ENCODE results near the gene LACTB.
A peak's percentile ranks its signal among the peaks of the same experiment; 100 is the strongest.
"Not testable (repeated sequence)": the region's sequence is repeated elsewhere in the genome, so short reads cannot be mapped to it uniquely, and the experiment has no call there.

LACTB gene

DNA sequence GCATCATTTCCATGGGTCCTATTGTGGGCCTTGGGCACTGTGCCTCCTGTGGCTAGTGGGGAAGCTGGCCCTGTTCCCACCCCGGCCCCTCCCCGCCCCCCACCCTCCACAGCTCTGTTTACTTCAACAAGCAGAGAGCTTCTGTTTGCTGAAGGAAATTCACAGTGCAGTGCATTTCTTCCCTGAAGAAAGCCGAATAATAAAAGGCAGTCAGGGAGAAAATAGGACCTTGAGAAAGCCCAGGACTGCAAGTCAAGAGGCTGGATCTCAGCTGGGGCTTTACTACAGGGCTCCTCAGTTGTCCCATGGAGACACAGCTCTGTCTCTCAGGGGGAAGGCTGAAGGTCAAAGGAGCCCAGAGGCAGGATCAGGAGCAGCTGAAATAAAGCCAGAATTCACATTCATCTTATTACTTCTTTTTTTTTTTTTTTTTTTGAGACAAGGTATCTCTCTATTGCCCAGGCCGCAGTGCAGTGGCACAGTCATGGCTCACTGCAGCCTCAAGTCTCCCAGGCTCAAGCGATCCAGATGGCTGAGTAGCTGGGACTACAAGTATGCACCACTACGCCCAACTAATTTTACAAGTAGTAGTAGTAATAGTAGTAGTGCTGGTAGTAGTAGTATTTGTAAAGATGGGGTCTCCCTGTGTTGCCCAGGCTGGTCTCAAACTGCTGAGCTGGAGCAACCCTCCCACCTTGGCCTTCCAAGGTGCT is 33.0 kb upstream of the LACTB start:
- H3K4me3 ChIP-seq (ENCODE audit: low read length), result no peak overlapping the region
- DNase-seq (ENCODE audit: low read depth, low spot score), result no peak

DNA sequence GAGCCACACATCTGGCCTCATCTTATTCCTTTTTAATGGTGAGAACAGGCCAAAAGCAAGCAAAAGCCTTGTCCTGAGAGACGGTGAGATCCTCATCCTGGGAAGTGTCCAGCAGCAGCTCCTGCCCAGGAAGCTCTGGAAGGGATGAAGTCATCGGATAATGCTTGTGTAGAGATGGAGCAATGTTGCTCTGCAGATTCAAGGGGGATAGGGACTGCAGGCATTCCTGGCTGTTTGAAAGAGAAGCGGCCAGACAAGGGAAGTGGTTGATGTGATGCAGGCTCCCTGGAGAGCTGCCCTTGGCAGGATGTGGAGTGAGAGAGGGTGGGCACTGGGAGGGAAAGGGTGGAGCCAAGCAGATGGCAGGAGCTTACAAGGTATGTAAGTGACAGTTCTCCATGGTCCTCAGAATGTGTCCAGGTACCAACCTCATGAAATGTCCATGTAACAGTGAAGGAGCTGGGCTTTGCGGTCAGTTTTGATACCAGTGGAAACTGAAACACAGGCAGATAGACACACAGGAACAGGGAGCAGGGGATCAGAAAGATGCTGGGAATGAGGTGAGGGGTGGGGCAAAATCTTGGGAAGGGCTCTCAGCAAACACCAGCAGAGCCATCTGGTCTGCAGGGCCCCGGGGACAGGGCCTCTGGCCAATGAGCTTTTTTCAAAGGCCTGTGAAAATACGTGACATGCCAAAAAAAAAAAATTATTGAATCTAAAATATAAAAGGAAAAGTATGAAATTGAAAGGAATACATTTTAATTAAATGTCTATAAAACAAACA is 32.2 kb upstream of the LACTB start:
- no peak overlapping the region for H3K4me3 ChIP-seq (ENCODE audit: low read length)
- DNase-seq (ENCODE audit: low read depth, low spot score), result peak; percentile 62

DNA sequence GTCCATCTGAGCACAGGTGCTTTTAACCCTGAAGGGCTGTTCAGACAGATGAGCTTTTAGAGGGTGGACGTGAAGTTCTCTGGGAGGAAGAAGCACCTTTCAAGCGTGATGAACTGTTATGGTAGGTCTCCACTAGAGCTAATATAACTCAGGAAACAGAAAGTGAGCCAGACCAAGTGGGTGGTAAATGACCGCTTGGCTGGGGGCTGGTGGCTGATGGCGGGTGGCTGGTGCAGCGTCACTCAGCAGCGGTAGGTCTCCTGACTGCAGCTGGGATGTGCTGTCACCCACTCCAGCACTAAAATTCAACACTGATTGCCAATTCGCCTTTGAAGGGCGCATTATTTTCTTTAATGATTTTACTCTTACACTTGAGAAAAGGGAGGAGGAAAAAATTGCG is 31.2 kb upstream of the LACTB start:
- no peak overlapping the region for H3K4me3 ChIP-seq (ENCODE audit: low read length)
- DNase-seq (ENCODE audit: low read depth, low spot score), result no peak

DNA sequence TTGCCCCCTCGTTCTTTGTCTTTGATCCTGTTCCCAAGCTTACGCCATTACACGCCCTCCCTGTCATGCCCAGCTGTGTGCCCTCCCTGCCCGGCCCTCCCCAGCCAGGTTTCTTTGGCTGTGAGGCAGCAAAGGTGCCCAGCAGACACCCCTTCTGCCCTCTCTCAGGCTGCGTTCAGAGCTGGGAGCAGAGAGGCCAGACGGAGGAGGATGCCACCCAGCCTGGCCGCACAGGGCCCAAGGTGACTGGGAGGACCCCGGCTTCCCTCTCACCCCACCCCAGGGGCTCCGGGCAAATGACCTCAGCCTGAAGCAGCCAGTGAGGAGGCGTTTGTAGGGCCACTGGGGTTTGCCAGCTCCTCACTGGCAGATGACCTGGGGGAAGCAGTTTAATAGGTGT is 30.8 kb upstream of the LACTB start:
- DNase-seq (ENCODE audit: low read depth, low spot score), result no peak
- H3K4me3 ChIP-seq (ENCODE audit: low read length), result no peak overlapping the region

DNA sequence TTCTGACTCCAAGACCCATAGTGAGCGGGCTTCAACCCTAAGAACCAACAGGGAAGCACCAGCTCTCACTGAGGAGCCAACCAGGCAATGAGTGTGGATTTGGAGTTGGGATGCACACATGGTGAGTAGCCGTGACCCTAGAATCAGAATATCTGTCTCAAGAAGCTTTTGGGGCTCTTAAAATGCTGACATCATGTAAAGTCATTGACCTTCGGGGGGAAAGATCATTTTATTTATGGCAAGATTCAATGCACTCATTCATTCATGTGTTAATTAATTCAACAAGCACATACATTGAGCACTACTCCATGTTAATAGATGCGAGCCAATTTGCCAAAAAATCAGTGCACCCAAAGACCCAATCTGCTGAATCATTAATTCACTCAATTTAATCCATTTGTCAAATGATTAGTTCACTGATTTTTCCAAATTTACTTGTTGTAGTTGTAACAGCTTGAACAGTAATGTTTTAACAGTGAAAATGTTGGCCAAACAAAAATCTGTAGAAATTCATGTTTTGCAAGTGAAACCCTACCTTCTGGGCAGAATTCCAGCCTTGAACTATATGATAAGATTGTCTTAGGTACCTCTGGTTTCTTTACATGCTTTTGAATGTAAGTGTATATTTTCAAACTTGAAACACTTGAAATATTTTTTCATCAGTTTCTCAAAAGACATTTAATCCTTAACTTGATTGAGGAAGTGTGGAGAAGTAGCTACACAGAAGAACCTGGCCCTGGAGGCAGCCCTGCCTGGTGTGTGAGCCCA is 29.8 kb upstream of the LACTB start:
- no peak for DNase-seq (ENCODE audit: low read depth, low spot score)
- H3K4me3 ChIP-seq (ENCODE audit: low read length), result no peak overlapping the region

DNA sequence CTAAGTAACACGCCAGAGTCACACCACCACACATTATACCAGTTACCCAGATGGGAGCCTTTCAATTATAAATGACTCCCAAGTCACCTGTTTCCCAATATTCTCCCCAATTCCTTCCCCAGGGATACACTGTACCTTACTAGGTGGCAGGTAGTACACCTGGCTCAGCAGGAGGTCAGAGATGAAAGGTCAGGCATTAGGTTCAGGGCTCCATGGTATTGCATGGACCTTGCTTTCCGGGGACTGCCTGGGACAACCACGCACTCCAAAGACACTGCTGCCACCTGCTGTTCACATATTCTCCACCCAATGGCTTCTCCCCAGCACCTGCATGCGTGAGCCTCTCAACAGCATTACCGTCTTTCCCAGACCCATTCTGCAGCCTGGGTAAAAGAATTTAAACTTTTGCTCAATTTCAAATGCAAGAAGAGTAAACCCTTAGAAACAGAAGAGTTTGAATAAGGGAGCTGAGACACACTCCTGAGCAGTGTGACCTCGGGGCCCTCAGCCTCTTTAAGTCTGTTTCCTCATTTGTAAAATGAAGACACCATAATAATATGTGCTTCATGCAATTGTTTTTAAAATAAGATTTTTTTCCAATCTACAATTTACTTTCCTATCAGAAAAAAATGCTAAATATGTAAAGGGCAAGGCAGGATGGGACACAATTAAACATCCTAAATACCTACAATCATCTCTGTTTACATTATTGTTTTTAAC is 28.0 kb upstream of the LACTB start:
- H3K4me3 ChIP-seq (ENCODE audit: low read length), result no peak overlapping the region
- DNase-seq (ENCODE audit: low read depth, low spot score), result peak; percentile 69

DNA sequence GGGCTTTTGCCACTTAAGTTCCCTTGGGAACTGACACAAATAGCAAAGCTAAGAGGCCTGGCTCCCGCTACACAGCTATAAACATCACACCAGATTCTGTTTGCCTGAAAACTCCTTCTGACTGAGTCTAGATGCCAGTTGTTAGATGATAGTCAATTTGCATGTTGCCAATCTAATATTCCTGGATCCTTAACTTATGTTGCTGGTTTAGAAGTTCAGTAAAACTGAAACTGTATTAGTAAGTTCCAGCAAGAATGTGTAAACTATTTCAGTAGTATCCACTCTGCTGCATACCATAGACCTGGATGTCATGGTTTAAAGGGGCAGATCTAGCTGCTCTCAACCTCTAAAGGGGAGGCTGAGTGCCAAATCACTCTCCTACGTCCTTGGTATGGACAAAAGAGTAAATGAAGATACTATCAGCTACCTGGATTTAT is 27.1 kb upstream of the LACTB start:
- DNase-seq (ENCODE audit: low read depth, low spot score), result no peak
- no peak overlapping the region for H3K4me3 ChIP-seq (ENCODE audit: low read length)

DNA sequence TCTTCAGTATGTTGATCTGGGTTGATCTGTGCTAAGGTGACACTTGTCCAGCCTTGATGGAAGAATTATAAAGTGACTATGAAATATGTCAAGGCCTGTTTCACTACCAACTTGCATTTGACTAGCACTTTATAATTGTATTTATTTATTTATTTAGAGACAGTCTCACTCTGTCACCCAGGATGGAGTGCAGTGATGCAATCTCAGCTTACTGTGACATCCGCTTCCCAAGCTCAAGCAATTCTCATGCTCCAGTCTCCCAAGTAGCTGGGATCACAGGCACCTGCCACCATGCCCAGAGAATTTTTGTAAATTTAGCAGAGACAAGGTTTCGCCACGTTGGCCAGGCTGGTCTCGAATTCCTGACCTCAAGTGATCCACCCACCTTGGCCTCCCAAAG is 25.5 kb upstream of the LACTB start:
- no peak for DNase-seq (ENCODE audit: low read depth, low spot score)
- no peak overlapping the region for H3K4me3 ChIP-seq (ENCODE audit: low read length)

DNA sequence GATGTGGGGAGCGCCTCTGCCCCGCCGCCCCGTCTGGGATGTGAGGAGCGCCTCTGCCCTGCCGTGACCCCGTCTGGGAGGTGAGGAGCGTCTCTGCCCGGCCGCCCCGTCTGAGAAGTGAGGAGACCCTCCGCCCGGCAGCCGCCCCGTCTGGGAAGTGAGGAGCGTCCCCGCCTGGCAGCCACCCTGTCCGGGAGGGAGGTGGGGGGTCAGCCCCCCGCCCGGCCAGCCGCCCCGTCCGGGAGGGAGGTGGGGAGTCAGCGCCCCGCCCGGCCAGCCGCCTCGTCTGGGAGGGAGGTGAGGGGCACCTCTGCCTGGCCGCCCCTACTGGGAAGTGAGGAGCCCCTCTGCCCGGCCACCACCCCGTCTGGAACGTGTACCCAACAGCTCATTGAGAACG is 22.8 kb upstream of the LACTB start:
- DNase-seq (ENCODE audit: low read depth, low spot score); H3K4me3 ChIP-seq (ENCODE audit: low read length): not testable (repeated sequence)

DNA sequence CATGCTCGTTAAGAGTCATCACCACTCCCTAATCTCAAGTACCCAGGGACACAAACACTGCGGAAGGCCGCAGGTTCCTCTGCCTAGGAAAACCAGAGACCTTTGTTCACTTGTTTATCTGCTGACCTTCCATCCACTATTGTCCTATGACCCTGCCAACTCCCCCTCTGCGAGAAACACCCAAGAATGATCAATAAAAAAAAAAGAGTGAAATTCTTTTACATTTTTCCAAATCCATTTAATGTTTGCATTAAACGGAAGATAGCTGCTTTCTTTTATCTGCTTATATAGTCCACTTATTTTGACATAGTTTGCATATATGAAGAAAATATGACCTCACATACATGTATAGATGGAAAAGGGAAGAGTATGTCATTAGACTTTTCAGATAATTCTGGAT is 22.1 kb upstream of the LACTB start:
- not testable (repeated sequence) for DNase-seq (ENCODE audit: low read depth, low spot score); H3K4me3 ChIP-seq (ENCODE audit: low read length)

DNA sequence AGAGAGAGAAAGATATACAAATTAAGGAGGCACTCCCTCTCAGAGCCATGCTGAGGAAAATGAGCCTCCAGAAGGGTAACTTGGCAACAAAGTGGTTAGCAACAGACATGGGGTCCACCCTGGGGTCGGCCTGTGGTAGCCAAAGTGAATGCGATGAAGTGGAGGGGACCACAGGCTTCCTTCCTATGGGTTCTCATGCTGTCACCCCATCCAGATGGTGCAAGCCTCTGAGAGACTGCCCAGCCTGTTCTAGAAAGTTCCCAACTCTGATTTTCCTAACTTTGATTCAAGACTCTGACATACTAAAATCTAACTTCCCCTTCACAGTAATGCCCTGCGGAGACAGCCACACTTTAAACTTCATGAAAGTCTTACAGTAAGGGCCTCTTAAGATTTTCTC is 18.2 kb upstream of the LACTB start:
- H3K4me3 ChIP-seq (ENCODE audit: low read length), result no peak overlapping the region
- DNase-seq (ENCODE audit: low read depth, low spot score), result no peak

DNA sequence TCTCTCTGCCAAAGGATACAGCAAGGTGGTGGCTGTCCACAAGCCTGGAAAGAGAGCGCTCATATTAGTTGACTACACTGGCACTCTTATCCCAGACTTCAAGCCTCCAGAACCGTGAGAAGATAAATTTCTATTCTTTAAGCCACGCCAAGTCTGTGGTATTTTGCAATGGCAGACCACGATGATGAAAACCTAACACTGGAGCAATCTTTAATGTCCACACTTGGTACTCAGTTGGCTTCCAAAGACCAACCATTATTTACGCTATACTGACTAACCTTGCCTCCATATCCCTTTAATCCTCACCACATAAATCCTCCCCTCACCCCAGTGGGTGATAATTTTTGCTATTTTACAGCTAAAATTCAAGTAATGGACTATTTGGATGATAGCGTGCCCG is 16.9 kb upstream of the LACTB start:
- DNase-seq (ENCODE audit: low read depth, low spot score), result no peak

DNA sequence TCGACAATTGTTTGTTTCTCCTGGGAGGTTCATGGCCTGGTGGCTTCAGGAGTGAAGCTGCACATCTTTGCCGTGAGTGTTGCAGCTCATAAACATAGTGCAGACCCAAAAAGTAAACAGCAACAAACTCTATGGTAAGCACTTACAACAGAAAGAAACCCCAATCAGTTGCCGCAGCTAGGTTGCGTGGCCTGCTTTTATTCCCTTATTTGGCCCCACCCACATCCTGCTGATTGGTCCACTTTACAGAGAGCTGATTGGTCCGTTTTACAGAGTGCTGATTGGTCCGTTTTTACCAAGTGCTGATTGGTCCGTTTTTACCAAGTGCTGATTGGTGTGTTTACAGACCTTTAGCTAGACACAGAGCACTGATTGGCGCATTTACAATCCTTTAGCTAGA is 16.3 kb upstream of the LACTB start:
- H3K4me3 ChIP-seq (ENCODE audit: low read length); DNase-seq (ENCODE audit: low read depth, low spot score): not testable (repeated sequence)

More for the DNA sequence above, 16.9 kb upstream of the LACTB start:
- no peak overlapping the region for H3K4me3 ChIP-seq (ENCODE audit: low read length)

DNA sequence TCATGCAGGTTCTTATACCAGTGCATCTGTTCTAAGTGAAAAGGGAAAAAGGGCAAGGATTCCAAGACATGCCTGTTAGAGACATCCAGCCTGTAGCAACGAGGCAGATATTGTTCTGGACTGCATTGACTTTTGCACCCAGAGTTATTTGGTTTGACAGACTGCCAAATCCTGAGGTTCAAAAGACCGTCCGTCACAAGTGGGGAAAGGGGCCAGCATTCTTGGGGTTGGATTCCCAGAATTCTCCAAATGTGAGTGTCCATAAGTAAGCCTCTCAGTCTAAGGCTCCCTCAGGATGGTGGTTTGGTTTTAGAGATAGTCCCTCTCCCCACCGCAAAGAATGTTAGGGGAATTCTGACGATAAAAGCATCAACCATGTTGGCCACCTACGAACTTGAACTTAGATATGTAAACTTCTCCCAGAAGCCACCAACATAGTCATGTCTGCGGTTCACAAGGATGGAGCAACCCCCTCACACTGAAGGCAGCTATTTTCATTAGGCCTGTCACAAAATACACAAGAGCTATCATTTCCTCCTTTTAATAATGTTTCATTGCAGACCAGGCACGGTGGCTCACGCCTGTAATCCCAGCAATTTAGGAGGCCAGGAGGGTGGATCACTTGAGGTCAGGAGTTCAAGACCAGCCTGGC is 13.6 kb upstream of the LACTB start:
- H3K4me3 ChIP-seq (ENCODE audit: low read length), result no peak overlapping the region
- DNase-seq (ENCODE audit: low read depth, low spot score), result no peak

DNA sequence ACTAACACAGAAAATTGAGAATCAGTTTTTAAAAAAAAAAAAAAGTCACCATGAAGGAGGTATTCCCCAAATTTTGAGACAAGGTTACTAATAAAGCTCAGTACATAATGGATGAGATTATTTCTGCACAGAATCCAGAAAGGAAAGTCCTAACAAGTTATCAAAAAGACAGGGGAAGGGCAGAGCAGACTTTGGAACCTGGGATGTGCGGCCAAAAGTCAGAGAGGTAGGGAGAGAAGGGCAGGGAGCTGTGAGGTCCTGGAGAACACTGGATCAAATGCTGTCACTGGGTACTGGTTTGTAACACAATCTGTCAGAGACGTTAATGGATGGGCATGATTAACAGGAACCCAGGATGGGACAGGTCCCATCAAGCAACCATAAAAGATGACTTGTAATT is 12.2 kb upstream of the LACTB start:
- DNase-seq (ENCODE audit: low read depth, low spot score), result no peak
- H3K4me3 ChIP-seq (ENCODE audit: low read length), result no peak overlapping the region

DNA sequence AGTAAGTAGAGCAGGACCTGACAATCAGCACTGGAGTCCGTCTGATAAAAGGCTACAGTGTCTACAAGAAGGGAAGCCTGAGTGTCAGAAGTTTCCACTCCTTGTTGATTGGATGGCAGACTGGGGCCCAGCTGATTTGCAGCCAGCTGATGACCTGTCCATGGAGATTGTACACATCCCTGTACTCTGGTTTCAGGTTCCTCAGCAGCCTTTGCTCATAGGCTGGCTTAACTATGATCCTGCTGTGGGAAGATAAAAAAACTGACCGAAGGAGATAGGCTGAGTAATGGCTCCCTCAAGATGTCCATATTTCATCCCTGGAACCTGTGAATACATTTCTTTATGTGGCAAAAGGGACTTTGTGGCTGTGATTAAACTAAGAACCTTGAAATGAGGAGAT is 11.7 kb upstream of the LACTB start:
- no peak overlapping the region for H3K4me3 ChIP-seq (ENCODE audit: low read length)
- no peak for DNase-seq (ENCODE audit: low read depth, low spot score)

DNA sequence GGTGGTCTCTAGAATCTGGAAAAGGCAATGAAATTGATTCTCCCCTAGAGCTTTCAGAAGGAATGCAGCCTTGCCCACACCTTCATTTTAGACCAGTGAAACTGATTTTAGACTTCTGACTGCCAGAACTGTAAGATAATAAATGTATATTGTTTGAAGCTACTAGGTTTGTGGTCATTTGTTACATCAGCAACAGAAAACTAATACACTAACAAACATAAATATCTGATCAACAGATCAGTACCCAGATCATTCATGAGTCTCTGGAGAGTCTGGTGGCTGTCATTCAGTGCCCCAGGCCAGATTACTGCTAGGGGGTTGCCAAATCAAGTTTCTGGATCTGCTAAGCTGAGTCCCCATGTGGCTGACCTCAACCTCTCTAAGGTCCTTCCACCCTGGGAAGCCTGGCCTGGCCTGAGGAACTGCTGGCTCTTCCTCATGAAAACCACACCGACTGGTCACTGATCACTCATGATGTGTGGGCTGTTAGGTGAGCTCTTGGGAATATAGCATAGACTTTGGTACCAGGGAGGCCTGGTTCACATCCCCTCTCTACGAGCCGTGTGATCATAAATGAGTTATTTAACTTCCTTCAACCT is 11.1 kb upstream of the LACTB start:
- H3K4me3 ChIP-seq (ENCODE audit: low read length), result no peak overlapping the region
- no peak for DNase-seq (ENCODE audit: low read depth, low spot score)

DNA sequence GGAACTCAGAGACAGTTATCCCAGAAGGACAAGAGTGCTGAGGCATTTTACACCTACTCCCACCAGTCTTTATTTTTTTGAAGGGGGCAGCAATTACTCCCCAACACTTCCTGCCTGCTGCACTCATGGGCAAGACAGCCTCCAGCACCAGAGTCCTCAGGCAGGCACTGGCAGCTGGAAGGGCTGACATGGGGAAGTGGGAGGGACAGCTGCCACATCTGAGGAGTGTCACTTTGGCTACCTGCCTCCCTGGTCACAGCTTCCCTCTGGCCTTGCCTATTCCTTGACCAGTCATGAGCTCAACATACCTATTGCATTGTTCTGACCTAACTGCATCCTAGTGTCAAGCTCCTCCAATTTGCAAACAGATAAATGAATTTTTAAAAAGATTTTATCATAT is 10.2 kb upstream of the LACTB start:
- H3K4me3 ChIP-seq (ENCODE audit: low read length), result no peak overlapping the region
- no peak for DNase-seq (ENCODE audit: low read depth, low spot score)

DNA sequence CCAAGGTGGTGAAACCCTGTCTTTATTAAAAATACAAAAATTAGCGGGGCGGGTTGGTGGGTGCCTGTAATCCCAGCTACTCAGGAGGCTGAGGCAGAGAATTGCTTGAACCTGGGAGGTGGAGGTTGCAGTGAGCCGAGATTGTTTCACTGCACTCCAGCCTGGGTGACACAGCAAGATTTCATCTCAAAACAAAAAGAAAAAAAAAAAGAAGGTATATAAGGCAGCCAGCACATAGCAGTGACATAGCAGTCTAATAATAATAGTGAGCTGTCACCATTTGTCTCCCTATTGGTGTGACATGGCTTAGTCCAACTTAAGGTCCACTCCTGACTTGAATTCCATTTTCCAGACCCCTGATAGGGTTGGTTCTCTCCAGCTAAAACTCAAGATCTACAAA is 8.8 kb upstream of the LACTB start:
- no peak for DNase-seq (ENCODE audit: low read depth, low spot score)
- no peak overlapping the region for H3K4me3 ChIP-seq (ENCODE audit: low read length)

Data from Jurkat, Clone E6-1 (cell line).